ENCODE data around the gene NFKBIB. TPM values are rescaled to one million over a fixed set of nuclear protein-coding genes. Genes with fewer than 3 reads are reported as not detected.

The NFKBIB gene
- total and polyA plus RNA-seq, 2 of the 8 experiments (the other 6 are each of a cell fraction or from before 2014, with no cell fraction given) = 37.3 to 44.1 TPM

GRCh38 chr19:38888876-38889275 is 10.9 kb upstream of the NFKBIB start (continued):
- no peak for TF ChIP-seq CHD7 (IDR thresholded peaks at IDR 0.05; ENCODE audit: insufficient replicate concordance, low read length)
- TF ChIP-seq CTCF (IDR thresholded peaks at IDR 0.05; ENCODE audit: control extremely low read depth in 1 of 3, insufficient read depth in 1 of 3, low read depth in 1 of 3, low read length in 3 of 3) = no peak
- no peak for TF ChIP-seq FOSL1 (IDR thresholded peaks at IDR 0.05; ENCODE audit: insufficient read depth, low read depth, low read length)
- TF ChIP-seq NANOG (IDR thresholded peaks at IDR 0.05; ENCODE audit: insufficient read depth, low read depth, low read length, poor library complexity, severe bottlenecking) = no peak
- no peak for TF ChIP-seq SIX5 (IDR thresholded peaks at IDR 0.05; ENCODE audit: low read depth, low read length)

Data from H1 (cell line).